NCI-H1105 (cell line): ENCODE results near the gene TMEM181.
"Not testable (repeated sequence)": the region's sequence is repeated elsewhere in the genome, so short reads cannot be mapped to it uniquely, and the experiment has no call there.

Source experiments
- DNase-seq: peaks from one replicate; lab custom pipeline; 2025; lab: John Stamatoyannopoulos, UW

TMEM181 gene

GRCh38 chr6:158536891-158537798 lies 22.7 kb upstream of the TMEM181 start:
- DNase-seq: peak; percentile 78

GRCh38 chr6:158538741-158539140 lies 21.1 kb upstream of the TMEM181 start:
- no peak for DNase-seq

GRCh38 chr6:158539413-158539812 lies 20.5 kb upstream of the TMEM181 start:
- DNase-seq: no peak

- no peak for DNase-seq
Measured at GRCh38 chr6:158539881-158540280, 20.0 kb upstream of the TMEM181 start.

GRCh38 chr6:158543606-158544185 lies 16.2 kb upstream of the TMEM181 start:
- no peak for DNase-seq

- no peak for DNase-seq
Measured at GRCh38 chr6:158544428-158544827, 15.5 kb upstream of the TMEM181 start.

GRCh38 chr6:158545043-158545966 lies 14.6 kb upstream of the TMEM181 start:
- DNase-seq: no peak

- DNase-seq: peak; percentile 79
Measured at GRCh38 chr6:158548418-158549161, 11.3 kb upstream of the TMEM181 start.

GRCh38 chr6:158552055-158552795 lies 7.7 kb upstream of the TMEM181 start:
- no peak for DNase-seq

- no peak for DNase-seq
Measured at GRCh38 chr6:158552796-158553138, 7.1 kb upstream of the TMEM181 start.

GRCh38 chr6:158554611-158555361 lies 5.1 kb upstream of the TMEM181 start:
- no peak for DNase-seq

- DNase-seq: no peak
Measured at GRCh38 chr6:158556113-158556512, 3.8 kb upstream of the TMEM181 start.

GRCh38 chr6:158557110-158557509 lies 2.8 kb upstream of the TMEM181 start:
- not testable (repeated sequence) for DNase-seq

GRCh38 chr6:158557927-158558326 lies 2.0 kb upstream of the TMEM181 start:
- no peak for DNase-seq

- DNase-seq: no peak
Measured at GRCh38 chr6:158558415-158559306, 1.2 kb upstream of the TMEM181 start.

- DNase-seq: no peak
Measured at GRCh38 chr6:158559338-158559894, 475 bp upstream of the TMEM181 start.

- DNase-seq: peak; percentile 19
Measured at GRCh38 chr6:158560836-158561320, 987 bp downstream of the TMEM181 start.

GRCh38 chr6:158561321-158561884 lies 1.5 kb downstream of the TMEM181 start:
- no peak for DNase-seq
